GM19455 (cell line): ENCODE results near the gene LIMK1.
"Not testable (repeated sequence)": the region's sequence is repeated elsewhere in the genome, so short reads cannot be mapped to it uniquely, and the experiment has no call there.

Experiments
- ATAC-seq: cut with Tn5 transposase; IDR thresholded peaks from one replicate; pipeline ENCODE4 v1.9.1; 2021; ENCODE audit not compliant: unreplicated experiment

The LIMK1 gene

DNA sequence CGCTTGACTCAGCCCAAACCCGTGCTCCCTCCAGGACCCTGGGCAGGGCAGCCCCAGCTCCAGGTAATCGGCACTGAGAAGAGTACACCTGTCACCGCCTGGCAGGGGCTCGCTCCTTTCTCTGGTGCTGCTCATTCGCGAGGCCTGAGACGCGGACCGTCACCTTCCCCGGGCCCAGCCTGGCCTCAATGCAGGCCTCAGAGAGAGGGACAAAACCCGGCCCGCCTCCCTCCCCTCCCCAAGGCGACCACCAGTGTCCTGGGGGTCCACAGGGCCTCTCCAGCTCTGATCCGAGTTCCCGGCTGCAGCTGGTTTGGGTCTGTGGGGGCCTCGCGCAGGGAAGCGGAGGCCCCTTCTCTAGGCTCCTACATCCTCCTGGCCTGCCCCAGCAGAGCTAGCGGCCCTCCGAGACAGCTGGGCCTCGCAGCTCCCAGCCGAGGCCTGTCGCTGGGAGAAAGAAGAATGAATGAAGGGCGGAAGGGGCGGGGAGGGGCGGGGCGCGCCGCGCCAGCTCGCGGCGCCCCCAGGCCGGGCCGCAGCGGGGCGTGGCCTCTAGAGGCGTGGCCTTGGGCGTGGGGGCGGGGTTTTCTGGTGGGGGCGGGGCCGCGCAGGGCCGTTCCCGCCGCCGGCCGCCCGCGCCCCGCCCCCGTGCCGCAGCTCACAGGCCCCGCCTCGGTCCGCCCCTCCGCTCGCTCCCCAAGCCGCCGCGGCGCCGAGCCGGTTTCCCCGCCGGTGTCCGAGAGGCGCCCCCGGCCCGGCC lies at the start of gene LIMK1:
Gene LIMK1, plus strand, starts transcription at position 688 of the 760 bp plus-strand sequence. CDS start 187 bp downstream, outside the sequence.
- ATAC-seq, result peak; percentile 57

DNA sequence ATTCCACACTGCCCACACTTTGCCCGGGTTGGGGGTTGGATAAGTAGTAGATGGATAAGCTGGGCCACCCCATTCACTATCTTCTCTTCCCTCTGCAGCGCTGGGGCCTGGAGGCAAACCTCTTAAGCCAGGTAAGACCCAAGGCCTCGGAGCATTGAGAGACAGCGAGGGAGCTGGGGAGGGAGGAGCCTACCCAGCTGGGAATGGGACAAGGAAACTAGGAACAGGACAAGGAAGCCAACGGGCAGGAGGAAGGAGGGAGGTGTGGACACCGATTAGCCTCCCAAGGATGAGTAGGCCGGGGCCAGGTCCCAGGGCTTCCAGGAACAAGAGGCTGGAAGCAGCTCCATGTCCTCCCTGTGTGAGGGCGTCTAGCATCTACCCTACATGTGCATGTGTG lies 46.0 kb upstream of the LIMK1 start:
- ATAC-seq, result no peak

DNA sequence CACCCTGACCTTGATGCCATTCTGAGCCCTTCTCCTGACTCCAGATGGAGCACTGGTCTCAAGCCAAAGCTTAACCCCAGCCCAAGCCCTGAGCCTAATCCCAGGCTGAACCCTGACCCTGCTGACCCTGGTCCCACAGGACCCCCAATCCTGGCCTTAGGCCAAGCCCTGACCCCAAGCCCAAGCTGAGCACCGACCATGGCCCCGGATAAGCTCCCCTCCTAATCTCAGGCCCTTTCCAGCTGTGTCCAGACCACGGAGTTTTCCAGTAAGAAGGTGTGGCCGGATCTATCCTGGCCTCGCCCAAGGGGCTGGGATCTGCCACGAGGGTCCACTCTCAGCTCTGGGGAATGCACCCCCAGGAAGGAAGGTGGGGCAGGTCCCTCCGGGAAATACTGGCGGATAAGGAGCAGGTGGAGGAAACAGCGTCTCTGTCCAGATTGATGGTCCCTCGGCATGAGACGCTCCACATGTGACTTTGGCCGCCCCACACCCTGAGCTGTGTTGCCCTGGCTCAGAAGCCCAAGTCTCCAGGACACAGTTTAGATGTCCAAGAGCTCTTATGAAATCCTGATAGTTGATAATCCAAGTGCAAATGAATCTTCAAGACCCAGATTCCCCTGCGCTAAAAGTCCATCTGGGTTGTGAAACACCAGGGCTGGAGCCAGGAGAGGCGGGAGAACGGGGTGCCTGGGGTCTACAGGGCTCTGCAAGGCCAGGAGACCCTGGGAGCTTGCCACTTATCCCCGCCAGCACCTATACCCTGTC lies 45.2 kb upstream of the LIMK1 start:
- no peak for ATAC-seq

DNA sequence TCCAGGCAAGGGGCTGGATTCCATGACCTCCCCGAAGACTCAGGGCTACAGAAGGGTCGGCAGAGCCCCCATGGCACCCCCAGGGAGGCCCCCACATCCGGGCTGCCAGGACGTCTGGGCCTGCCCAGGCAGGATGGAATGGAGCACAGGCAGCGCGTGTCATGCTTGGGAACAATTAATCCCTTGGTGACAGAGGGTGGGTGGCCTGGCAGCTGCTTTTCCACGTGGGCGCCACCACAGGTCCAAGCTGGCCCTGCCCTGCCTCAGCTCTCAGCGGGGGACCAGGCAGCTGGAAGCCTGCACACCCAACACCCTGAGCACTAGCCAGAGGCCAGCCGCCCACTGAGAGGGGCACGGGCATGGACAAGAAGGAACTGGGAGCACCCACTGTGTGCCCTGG lies 44.3 kb upstream of the LIMK1 start:
- ATAC-seq, result no peak

DNA sequence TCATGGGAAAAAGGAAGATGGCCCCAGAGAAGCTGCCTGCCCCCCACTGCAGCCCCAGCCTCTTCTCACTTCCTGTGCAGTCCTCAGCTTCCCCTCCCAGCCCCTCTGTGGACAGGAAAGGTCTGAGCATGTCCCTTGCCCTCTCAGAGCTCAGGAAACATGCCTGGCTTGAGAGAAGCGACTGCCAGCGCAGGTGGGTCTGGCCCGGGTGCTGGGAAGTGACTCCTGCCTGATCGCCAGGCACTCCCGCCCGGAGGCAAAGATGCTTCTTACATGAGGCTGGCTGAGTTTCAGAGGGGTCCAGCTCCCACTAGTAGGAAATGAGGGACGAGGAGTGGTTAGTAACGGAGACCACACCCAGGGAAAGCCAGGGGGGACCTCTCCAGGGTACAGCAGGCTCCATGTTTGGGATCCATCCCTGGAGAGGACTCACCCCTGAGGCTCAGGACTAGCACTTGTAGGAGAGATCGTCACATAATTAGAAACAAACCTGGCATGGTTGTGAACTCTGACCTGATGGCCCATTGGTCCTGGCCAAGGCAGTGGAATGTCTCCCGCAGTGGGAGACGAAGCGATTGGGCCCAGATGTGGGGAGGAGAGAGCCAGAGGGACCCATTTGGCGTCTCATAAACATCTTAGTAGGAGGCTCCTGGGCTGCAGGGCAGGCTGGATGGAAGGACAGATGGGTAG lies 43.4 kb upstream of the LIMK1 start:
- ATAC-seq, result no peak

DNA sequence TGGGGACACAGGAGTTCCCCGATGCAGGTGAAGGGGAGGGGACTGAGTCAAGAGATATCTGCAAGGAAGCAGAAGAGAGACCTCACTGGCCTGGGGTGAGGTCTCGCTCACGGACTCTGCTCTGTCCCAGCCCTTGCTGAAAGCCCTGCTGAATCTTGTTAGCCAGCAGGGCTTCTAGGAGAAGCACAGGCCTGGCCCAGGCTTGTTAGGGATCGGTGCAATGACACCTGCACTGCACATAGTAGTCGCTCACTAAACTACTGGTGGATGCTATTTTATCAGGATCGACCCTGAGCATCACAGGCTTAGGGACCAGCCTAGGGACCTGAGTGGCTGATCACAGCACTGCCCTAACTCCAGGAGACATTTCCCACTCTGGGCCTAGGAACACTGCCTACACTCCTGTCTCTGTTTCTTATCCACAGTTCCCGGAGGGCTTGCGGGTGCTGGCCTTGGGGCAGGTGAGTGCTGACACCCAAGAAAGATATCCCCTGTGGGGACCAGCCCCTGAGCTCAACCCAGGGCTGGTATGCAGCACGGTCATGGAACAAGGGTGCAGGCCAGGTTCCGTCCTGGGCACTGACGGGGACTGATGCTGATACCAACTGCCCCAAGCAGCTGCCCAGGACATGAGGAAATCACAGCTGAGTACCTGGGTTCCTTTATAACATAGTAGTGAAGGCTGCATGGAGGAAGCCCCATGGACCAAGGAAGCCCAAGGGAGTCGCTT lies 42.6 kb upstream of the LIMK1 start:
- no peak for ATAC-seq

DNA sequence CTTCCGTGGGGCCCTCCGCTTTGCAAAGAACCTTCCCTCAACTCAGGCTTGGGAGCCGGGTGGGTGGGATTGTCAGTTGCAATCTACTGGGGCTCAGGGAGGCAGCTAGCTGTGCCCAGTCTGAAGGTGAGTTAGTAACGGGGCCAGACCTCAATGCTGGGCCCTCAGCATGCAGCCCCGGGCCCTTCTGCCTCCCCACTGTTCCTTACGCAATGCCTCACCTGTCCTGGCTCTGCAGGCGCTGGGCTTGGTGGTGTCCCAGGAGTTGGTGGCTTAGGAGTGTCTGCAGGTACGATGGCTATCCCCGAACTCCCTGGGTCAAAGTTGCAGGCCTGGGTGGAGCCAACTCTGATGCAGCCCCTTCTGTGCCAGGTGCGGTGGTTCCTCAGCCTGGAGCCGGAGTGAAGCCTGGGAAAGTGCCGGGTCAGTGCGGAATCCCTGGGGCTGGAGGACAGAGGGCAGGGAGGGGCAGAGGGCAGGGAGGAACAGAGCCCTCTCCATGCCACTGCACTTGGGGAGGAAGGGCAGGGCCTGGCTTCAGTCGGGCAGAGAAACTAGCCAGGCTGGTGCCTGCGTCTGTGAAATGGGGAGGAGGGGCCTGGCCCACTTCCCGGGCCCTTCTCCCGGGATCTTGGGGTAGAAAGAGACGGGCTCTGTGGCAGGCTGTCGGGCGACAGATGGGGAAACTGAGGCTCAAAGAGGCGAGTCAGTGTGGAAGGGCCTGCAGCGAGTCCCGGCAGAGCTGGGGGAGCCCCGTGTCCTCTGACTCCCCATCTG lies 40.7 kb upstream of the LIMK1 start:
- no peak for ATAC-seq

DNA sequence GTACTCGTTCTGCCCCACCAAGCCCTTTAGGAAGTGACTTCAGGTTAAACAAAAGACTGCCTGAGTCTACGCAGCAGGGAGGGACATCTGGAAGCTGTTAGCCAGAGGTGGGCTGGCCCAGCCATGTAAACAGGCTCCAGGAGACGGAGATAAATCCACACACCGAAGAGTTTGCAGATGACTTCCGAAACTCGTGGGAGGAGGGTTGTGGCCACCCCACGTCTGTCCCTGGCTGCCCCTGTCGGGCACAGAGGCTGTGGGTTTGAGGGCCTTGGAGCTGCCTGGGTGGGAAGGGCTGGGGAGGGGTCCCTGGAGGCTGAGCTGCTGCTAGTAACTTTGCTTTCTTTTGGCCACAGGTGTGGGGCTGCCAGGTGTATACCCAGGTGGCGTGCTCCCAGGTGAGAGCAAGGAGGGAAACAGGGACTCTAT lies 40.1 kb upstream of the LIMK1 start:
- ATAC-seq, result no peak

DNA sequence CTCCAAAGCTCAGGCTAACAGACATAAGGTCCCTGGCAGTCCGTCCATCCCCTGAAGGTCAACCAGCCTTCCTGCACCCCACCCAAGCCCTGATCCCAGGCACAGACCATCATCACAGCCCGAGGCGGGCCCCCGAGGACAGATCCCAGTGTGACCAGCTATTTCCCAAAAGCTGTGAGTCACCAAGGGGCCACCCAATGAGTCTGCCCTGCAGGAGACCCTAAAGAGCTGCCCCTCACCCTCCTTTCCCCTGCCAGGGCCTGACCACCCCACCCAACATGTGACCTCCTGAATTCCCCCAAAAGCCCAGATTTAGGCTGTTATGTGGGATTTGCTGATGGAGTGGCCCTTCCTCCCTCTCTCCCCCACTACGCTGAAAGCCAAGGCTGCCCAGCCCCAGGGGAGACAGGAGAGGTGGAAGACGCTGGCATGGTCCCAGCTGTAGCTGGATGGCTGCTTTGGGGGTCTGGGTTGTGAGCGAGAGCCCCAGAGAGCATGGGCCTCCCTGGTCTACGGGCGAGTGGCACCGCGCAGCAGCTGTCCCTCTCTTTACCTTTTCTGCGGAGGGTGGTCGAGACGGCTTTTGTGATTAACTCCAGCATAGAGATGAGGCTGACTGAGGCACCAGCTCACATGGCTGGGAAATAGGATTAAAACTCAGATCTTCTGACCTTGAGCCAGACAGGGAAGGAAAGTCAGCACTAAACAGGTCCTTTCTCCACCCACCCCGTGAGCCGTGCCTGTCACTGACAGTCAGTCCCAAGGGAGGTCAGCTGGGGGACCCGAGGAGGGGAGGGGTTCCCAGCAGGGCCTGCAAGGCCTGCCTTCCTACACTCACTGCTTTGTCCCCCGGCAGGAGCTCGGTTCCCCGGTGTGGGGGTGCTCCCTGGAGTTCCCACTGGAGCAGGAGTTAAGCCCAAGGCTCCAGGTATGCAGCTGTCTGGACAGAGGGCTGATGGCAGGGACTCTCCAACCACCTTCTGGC lies 38.9 kb upstream of the LIMK1 start:
- ATAC-seq, result no peak

DNA sequence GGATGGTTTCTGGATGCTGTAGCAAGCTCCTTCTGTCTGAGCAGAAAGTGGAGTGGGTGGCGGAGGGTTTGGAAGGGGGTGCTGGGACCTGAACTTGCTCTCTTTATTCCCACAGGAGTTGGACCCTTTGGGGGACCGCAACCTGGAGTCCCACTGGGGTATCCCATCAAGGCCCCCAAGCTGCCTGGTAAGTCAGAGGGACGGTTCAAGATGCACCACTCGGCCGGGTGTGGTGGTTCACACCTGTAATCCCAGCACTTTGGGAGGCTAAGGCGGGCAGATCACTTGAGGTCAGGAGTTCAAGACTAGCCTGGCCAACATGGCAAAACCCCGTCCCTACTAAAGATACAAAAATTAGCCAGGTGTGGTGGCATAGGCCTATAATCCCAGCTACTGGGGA lies 37.0 kb upstream of the LIMK1 start:
- ATAC-seq, result not testable (repeated sequence)

DNA sequence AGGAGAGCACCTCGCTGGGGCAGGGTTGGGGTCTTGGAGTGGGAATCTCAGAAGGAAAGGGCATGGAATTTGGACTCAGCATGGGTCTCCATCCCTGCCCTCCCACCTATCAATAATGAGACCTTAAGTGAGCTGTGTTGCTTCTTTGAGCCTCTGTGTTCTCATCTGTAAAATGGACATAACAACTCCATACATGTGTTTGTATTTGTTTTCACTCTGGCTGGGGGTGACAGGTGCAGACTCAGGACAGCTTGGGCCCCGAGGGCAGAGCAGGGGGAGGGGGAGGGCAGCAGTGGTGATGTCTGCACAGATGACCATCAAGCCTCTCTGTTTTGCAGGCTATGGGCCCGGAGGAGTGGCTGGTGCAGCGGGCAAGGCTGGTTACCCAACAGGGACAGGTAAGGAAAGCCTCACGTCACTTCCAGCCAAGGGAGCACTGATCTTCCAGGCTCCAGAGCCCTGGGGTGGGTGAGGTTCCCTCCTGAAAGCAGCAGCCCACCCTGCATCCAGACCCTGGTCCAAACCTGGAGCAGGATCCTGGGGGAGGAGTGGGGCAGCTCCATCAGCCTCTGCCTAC lies 35.7 kb upstream of the LIMK1 start:
- no peak for ATAC-seq

DNA sequence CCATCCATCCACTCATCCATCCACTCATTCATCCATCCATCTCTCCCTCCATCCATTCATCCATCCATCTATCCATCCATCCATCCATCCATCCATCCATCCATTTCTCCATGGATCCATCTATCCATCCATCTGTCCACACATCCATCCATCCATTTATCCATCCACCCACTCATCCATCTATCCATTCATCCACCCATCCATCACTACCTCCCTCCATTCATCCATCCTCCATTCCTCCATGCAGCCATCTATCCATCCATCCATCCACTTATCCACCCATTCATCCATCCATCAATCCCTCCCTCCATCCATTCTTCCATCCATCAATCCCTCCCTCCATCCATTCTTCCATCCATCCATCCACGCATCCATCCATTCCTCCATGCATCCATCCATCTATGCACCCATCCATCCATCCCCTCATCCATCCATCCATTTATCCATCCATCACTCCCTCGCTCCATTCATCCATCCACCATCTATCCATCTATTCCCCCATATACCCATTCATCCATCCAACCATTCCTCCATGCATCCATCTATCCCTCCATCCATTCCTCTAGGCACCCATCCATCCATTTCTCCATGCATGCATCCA lies 34.5 kb upstream of the LIMK1 start:
- ATAC-seq, result no peak

DNA sequence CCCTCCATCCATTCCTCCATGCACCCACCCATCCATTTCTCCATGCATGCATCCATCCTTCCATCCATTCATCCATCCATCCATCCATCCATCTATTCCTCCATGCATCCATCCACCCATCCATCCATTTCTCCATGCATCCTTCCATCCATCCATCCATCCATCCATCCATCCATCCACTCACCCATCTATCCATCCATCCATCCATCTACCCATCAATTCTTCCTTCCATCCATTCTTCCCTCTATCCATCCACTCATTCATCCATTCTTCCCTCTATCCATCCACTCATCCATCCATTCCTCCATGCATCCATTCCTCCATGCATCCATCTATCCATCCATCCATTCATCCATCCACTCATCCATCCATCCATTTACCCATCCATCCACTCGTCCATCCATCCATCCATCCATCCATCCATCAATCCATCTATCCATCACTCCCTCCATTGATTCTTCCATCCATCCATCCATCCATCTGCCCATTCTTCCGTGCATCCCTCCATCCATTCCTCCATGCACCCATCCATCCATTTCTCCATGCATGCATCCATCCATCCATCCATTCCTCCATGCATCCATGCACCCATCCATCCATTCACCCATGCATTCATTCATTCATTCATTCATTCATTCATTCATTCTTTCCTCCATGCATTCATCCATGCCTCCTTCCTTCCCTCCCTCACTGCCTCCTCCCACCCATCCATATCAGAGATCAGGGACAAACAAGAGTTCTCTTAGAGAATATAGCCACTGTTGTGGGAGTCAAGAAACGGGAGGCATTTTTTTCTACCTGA lies 33.4 kb upstream of the LIMK1 start:
- ATAC-seq, result no peak

DNA sequence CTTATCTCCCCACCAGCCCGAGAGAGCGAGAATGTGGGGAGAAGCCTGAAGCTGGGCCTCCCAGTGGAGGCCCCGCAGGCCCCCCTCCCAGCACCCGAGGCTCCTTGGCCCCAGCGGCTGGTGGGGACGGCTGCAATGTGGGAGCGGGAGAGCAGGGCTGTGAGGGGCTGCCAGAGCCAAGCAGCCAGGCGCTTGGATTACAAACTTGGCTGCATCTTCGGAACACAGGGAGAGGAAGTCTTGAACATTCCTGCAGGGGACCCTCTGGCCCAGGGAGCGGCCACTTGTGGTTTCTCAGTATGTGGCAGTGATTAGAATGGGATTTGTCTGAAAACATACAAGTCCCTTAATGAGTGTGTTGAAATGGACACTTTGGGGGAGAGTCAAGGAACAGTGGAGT lies 32.4 kb upstream of the LIMK1 start:
- ATAC-seq, result no peak

DNA sequence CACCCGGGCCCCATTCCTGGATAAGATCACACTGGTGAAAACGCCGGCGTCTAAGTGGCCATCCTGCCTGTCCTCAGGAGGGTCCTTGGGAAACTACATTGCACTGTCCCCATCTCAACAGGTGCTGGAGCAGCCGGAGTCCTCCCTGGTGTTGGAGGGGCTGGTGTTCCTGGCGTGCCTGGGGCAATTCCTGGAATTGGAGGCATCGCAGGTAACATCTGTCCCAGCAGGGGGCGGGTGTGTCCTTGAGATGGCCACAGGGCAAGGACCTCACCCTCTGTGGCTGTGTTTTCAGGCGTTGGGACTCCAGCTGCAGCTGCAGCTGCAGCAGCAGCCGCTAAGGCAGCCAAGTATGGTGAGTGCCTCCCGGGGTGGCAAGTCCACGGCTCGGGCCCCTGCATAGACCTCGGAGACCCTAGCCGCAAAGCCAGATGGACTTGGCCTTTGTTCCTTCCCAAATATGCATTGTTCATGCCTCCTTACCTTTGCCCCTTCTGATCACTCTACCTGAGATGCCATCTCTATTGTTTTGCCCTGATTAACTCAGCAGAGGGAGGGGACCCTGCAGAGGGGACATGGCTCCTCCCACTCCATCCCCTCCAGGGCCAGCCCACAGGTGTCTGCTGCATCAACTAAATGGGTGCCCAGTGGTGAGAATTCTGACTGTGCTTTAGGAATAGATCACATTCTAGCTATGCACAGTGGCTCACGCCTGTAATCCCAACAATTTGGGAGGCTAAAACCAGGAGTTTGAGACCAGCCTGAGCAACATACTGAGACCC lies 31.8 kb upstream of the LIMK1 start:
- ATAC-seq, result no peak

DNA sequence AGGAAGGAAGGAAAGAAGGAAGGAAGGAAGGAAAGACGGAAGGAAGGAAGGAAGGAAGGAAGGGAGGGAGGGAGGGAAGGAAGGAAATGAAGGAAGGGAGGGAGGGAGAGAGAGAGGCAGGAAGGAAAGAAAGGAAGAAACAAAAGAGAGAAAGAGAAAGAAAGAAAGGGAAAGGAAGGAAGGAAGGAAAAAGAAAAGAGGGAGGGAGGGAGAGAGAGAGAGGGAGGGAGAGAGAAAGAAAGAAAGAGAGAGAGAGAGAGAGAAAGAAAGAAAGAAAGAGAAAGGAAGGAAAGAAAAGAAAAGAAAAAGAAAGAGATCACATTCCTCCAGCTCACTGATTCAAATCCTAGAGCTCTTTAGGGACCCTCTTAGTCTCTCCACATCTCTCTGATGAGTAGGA lies 31.0 kb upstream of the LIMK1 start:
- ATAC-seq, result no peak
